Panc1 (cell line): ENCODE results near the gene ZBTB20. TPM values are rescaled to one million over a fixed set of nuclear protein-coding genes. Genes with fewer than 3 reads are reported as not detected.

ENCODE experiments used
- ATAC-seq: fragments of 200-7000 bp; cut with Tn5 transposase; 2 replicates; pipeline ENCODE4 v1.9.1; 2020; ENCODE audit warnings: mild to moderate bottlenecking, moderate library complexity
- BruUV-seq: library from RNA; stranded (reverse); fragments of 400-500 nt; replicated peaks from 2 replicates; lab custom pipeline; 2021; lab: Mats Ljungman, UMichigan
- CTCF ChIA-PET: fragments of 300-600 bp; sonication (Branson Sonifier 250); formaldehyde crosslinking; loops from one replicate; lab custom pipeline; 2022; ENCODE audit warnings: antibody characterized with exemption; lab: Charles Lee
- POLR2A ChIA-PET: fragments of 300-600 bp; sonication (Branson Sonifier 250); formaldehyde crosslinking; loops from one replicate; lab custom pipeline; 2022; ENCODE audit warnings: antibody characterized with exemption; lab: Charles Lee
- DNase-seq: peaks from one replicate; pipeline ENCODE4 v3.0.0-alpha.2; 2010; ENCODE audit warnings: low read depth, low spot score
- H3K27ac ChIP-seq: 2 replicates; pipeline ENCODE4 v1.5.1; 2011; ENCODE audit warnings: mild to moderate bottlenecking, low read length, inconsistent platforms
- H3K27me3 ChIP-seq: fragments of 200-500 bp; sonication (Bioruptor generic); 2 replicates; pipeline ENCODE4 v1.6.0; 2014; ENCODE audit warnings: low read length, inconsistent platforms; ENCODE audit not compliant: control insufficient read depth, insufficient read depth
- H3K36me3 ChIP-seq: fragments of 200-500 bp; sonication (Bioruptor generic); 2 replicates; pipeline ENCODE4 v1.5.1; 2014; ENCODE audit warnings: inconsistent platforms, mild to moderate bottlenecking, low read length, moderate library complexity; ENCODE audit not compliant: control insufficient read depth, insufficient read depth
- H3K4me1 ChIP-seq: 2 replicates; pipeline ENCODE4 v1.5.1; 2011; ENCODE audit warnings: inconsistent platforms, mild to moderate bottlenecking, low read length, moderate library complexity; ENCODE audit not compliant: control insufficient read depth, insufficient read depth
- H3K4me3 ChIP-seq, 2 experiments: 2 replicates each; pipeline ENCODE4 v1.5.1; 2011 to 2012; ENCODE audit warnings: low read depth in 2 of 2, low read length in 2 of 2, mild to moderate bottlenecking in 2 of 2, inconsistent platforms in 1 of 2, moderate library complexity in 1 of 2
- H3K9me3 ChIP-seq: fragments of 200-500 bp; sonication (Bioruptor generic); 2 replicates; pipeline ENCODE4 v1.5.1; 2014; ENCODE audit warnings: low read depth, mild to moderate bottlenecking, inconsistent platforms, low read length, moderate library complexity; ENCODE audit not compliant: control insufficient read depth, insufficient read depth
- POLR2AphosphoS5 ChIP-seq: IDR thresholded peaks from 2 replicates; pipeline ENCODE4 v1.6.1; 2012; ENCODE audit warnings: mild to moderate bottlenecking, low read depth, low read length, moderate library complexity
- SIN3A ChIP-seq: IDR thresholded peaks from 2 replicates; pipeline ENCODE4 v1.6.1; 2012; ENCODE audit warnings: low read depth, mild to moderate bottlenecking, low read length, moderate library complexity, borderline replicate concordance; ENCODE audit not compliant: insufficient read depth
- TCF7L2 ChIP-seq: IDR thresholded peaks from 2 replicates; pipeline ENCODE4 v1.6.1; 2011; ENCODE audit warnings: mild to moderate bottlenecking, low read depth, low read length, inconsistent platforms
- in situ Hi-C: cut with HindIII; loops from 2 replicates; pipeline ENCODE4 v1.10.0; 2016; ENCODE audit warnings: low sequenced_read_pairs, low pct_unique_long_range_greater_than_20kb
- intact Hi-C: fragments of 100-400 bp; cut with micrococcal nuclease; formaldehyde crosslinking; loops from one replicate; pipeline ENCODE4 v1.10.0; 2022; ENCODE audit not compliant: unreplicated experiment
- total RNA-seq: library from RNA; stranded (reverse); gene quantifications from one replicate; pipeline ENCODE4 v1.2.1, GENCODE V29; 2021; ENCODE audit not compliant: unreplicated experiment
- TF ChIP-seq, protein P1 (sequence below): fragments of 450-650 bp; IDR thresholded peaks from 2 replicates; pipeline ENCODE4 v1.5.1; 2017; ENCODE audit warnings: mild to moderate bottlenecking
- TF ChIP-seq, protein P2 (sequence below), 2 experiments: IDR thresholded peaks; 2 replicates each; pipeline ENCODE4 v1.6.1; 2011 to 2012; ENCODE audit warnings: low read depth in 2 of 2, control low read depth in 1 of 2, low read length in 1 of 2, mild to moderate bottlenecking in 1 of 2, moderate library complexity in 1 of 2; ENCODE audit not compliant: insufficient read depth in 1 of 2

The ZBTB20 gene
- total RNA-seq, 1 experiment from 2014 or later, result 4.1 TPM

DNA sequence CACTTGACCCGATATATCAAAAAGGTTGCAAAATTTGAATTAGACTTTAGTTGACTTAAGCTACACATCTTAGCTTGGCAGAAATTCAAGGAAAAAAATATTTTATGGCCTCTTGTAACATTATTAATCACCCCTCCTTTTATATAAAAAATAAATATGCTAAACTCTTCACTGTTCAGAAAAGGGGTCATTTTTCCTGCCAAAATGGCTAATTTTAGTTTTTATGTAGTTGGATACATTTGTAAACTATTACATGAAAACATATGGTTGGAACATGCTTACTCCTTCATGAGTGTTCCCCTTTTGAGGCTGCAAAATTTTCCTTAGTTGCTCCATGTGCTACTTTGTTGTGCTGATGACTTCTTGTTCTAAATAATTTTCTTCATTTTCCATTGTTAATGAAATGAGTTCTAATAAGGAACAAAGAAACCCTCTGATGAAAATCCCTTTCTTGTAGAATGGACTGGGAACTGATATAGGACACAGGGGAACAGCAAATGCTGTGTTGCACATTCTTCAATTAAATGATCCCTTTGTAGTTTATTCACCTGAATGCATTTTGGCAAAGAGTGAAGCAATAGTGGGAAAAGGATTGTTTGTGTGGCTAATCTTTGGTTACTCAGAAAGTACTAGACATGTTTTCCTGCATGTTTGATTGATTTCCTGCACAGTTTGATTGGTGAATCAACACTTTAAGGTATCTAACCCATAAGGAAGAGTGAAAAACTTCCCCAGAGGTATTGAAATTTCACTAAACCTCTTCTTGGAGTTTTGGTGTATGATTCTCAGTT, 503.9 kb downstream of the ZBTB20 start:
- in situ Hi-C loops, result no loop called here
- POLR2A ChIA-PET, result no interaction called here

GRCh38 chr3:114640126-114640525, 507.0 kb downstream of the ZBTB20 start:
- TF ChIP-seq POLR2AphosphoS5, result no peak
- no peak for TF ChIP-seq SIN3A
- TF ChIP-seq TCF7L2, result no peak
- TF ChIP-seq, protein P1, sequence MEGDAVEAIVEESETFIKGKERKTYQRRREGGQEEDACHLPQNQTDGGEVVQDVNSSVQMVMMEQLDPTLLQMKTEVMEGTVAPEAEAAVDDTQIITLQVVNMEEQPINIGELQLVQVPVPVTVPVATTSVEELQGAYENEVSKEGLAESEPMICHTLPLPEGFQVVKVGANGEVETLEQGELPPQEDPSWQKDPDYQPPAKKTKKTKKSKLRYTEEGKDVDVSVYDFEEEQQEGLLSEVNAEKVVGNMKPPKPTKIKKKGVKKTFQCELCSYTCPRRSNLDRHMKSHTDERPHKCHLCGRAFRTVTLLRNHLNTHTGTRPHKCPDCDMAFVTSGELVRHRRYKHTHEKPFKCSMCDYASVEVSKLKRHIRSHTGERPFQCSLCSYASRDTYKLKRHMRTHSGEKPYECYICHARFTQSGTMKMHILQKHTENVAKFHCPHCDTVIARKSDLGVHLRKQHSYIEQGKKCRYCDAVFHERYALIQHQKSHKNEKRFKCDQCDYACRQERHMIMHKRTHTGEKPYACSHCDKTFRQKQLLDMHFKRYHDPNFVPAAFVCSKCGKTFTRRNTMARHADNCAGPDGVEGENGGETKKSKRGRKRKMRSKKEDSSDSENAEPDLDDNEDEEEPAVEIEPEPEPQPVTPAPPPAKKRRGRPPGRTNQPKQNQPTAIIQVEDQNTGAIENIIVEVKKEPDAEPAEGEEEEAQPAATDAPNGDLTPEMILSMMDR, result no peak
- TF ChIP-seq, protein P2, sequence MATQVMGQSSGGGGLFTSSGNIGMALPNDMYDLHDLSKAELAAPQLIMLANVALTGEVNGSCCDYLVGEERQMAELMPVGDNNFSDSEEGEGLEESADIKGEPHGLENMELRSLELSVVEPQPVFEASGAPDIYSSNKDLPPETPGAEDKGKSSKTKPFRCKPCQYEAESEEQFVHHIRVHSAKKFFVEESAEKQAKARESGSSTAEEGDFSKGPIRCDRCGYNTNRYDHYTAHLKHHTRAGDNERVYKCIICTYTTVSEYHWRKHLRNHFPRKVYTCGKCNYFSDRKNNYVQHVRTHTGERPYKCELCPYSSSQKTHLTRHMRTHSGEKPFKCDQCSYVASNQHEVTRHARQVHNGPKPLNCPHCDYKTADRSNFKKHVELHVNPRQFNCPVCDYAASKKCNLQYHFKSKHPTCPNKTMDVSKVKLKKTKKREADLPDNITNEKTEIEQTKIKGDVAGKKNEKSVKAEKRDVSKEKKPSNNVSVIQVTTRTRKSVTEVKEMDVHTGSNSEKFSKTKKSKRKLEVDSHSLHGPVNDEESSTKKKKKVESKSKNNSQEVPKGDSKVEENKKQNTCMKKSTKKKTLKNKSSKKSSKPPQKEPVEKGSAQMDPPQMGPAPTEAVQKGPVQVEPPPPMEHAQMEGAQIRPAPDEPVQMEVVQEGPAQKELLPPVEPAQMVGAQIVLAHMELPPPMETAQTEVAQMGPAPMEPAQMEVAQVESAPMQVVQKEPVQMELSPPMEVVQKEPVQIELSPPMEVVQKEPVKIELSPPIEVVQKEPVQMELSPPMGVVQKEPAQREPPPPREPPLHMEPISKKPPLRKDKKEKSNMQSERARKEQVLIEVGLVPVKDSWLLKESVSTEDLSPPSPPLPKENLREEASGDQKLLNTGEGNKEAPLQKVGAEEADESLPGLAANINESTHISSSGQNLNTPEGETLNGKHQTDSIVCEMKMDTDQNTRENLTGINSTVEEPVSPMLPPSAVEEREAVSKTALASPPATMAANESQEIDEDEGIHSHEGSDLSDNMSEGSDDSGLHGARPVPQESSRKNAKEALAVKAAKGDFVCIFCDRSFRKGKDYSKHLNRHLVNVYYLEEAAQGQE (IDR thresholded peaks at IDR 0.05; ENCODE audit: insufficient read depth in 1 of 2, low read depth in 2 of 2, low read length in 1 of 2), result no peak
- no peak overlapping the region for H3K27ac ChIP-seq
- no peak for DNase-seq
- no peaks in the 10 kb centered on the region for H3K9me3 ChIP-seq
- H3K27me3 ChIP-seq, result no peaks in the 10 kb centered on the region
- H3K4me3 ChIP-seq, result no peak overlapping the region
- intact Hi-C loops, result no loop called here
- ATAC-seq, result no peak
- CTCF ChIA-PET, result no interaction called here
- in situ Hi-C loops, result no loop called here
- no TSS peak for BruUV-seq
- no peaks in the 10 kb centered on the region for H3K36me3 ChIP-seq
- no peaks in the 10 kb centered on the region; the same call in 1 of the 2 replicates for H3K4me1 ChIP-seq
- POLR2A ChIA-PET, result no interaction called here

More for the DNA sequence above, 503.9 kb downstream of the ZBTB20 start:
- Histone ChIP-seq H3K27me3 (no peaks in the 10 kb centered on the region), H3K4me1 (no peaks in the 10 kb centered on the region; the same call in 1 of the 2 replicates), H3K27ac (no peak overlapping the region), H3K4me3 (no peak overlapping the region), H3K9me3 (no peaks in the 10 kb centered on the region), H3K36me3 (no peaks in the 10 kb centered on the region)
- ATAC-seq (no peak), DNase-seq (no peak)
- no TSS peak for BruUV-seq
- TF ChIP-seq TCF7L2 (no peak), SIN3A (no peak), POLR2AphosphoS5 (no peak)
- TF ChIP-seq, protein P1, result no peak
- TF ChIP-seq, protein P2 (IDR thresholded peaks at IDR 0.05; ENCODE audit: insufficient read depth in 1 of 2, low read depth in 2 of 2, low read length in 1 of 2), result no peak
- CTCF ChIA-PET, result no interaction called here
- intact Hi-C loops, result no loop called here
